Measurements from ENCODE around the gene RLN3. TPM values are rescaled to one million over a fixed set of nuclear protein-coding genes. Genes with fewer than 3 reads are reported as not detected.
"Not testable (repeated sequence)": the region's sequence is repeated elsewhere in the genome, so short reads cannot be mapped to it uniquely, and the experiment has no call there.

The RLN3 gene
- total RNA-seq, 2 experiments from 2014 or later = not detected

DNA sequence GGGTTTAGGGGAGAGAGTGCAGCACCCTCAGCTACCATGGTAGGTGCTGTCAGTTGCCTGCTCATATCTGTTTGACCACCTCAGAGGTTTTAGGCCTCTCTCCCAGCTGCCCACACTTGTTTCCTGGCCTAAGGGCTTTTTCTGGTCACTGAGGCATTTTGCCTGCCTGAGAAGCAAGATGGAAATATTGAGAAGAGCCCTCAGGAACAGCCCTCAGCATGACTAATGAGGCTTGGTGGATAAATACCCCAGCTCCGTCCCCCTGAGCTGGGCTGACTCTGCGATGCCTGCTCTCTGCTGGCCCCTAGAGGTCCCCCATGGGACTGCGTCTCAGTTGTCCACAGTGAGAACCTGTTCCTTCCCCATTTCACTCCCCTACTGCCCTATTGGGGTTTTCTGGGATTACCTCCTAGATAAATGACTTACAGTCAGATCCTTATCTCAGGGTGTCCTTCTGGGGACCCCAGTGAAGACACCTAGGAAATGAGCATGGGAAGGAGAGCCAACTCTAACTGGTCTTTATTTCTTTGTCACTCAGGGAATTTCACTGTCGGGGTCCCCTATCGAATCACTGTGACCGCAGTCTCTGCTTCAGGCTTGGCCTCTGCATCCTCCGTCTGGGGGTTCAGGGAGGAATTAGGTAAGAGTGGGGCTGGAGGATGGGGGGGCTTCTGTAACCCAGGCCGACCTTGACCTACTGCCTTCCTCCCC, 20.6 kb downstream of the RLN3 start:
- intact Hi-C loops (cut with micrococcal nuclease) = loop anchor here (5.0 kb wide), 1 partner anchor 166 kb away; no protein-coding TSS in a partner anchor
- CTCF ChIA-PET = interaction anchor here (0.6 to 9.3 kb wide), 34 partner anchors 9 to 301 kb away, joined by 3 to 99 read pairs (median 4); partner anchors contain the start of genes DCAF15, IL27RA, MISP3 and NANOS3
- Mint-ChIP-seq H3K4me3 (no peak overlapping the region), H3K9me3 (peaks cover 7% of the 10 kb centered on the region), H3K36me3 (peaks cover 50% of the 10 kb centered on the region), H3K4me1 (ENCODE audit: low read depth) (peaks cover 4% of the 10 kb centered on the region), H3K27me3 (no peaks in the 10 kb centered on the region), H3K27ac (peak overlapping the region; percentile 51)
- peak; percentile 83 for DNase-seq
- POLR2A ChIA-PET = interaction anchor here (1.0 to 1.2 kb wide), 2 partner anchors 17 to 42 kb away, joined by 3 to 5 read pairs; partner anchors contain the start of genes IL27RA and RFX1

DNA sequence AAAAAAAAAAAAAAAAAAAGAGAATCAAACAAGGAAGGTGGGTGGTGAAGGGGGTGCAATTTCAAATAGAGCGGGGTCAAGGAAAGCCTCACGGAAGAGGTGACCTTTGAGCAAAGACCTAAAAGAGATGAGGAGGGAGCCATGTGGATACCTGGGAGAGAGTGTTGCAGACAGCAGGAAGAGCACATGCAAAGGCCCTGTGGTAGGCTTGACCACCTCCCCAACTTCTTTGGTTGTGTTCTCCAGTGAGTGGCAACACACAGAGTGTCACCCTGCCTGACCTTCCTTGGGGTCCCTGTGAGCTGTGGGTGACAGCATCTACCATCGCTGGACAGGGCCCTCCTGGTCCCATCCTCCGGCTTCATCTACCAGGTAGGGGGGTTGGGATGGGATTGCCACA, 22.6 kb downstream of the RLN3 start:
- Mint-ChIP-seq H3K27me3 (no peaks in the 10 kb centered on the region), H3K27ac (no peak overlapping the region), H3K9me3 (peaks cover 7% of the 10 kb centered on the region), H3K4me3 (no peak overlapping the region), H3K4me1 (ENCODE audit: low read depth) (peaks cover 4% of the 10 kb centered on the region), H3K36me3 (peaks cover 47% of the 10 kb centered on the region)
- ChIA-PET CTCF (interaction anchor here (0.5 to 9.3 kb wide), 5 partner anchors 8 to 302 kb away, joined by 3 to 99 read pairs (median 5); partner anchors contain the start of gene MISP3), POLR2A (no interaction called here)
- no peak for DNase-seq
- intact Hi-C loops (cut with micrococcal nuclease) = no loop called here

DNA sequence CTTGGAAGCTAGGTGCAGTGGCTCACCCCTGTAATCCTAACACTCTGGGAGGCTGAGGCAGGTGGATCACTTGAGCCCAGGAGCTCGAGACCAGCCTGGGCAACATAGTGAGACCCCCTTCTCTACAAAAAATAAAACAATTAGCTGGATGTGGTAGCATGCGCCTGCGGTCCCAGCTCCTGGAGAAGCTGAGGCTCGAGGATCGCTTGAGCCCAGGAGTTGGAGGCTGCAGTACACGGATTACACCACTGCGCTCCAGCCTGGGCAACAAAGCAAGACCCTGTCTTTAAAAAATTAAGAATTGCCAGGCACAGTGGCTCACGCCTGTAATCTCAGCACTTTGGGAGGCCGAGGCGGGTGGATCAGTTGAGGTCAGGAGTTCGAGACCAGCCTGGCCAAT, 23.0 kb downstream of the RLN3 start:
- H3K4me1 Mint-ChIP-seq (ENCODE audit: low read depth) = not testable (repeated sequence)

DNA sequence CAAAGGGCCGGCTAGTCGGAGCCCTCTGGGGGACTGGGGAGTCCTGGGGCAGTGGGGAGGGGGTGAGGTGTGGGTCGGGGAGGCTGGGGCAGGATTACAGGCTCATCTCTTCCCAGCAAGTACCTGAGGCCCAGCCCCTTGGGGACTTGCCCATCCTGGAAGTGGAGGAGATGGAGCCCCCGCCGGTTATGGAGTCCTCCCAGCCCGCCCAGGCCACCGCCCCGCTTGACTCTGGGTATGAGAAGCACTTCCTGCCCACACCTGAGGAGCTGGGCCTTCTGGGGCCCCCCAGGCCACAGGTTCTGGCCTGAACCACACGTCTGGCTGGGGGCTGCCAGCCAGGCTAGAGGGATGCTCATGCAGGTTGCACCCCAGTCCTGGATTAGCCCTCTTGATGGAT, 24.0 kb downstream of the RLN3 start:
- H3K4me3 Mint-ChIP-seq = no peak overlapping the region
- CTCF ChIA-PET = interaction anchor here (1.3 to 1.6 kb wide), 2 partner anchors 20 to 22 kb away, joined by 4 to 5 read pairs; partner anchors contain the start of gene MISP3
- peaks cover 7% of the 10 kb centered on the region for H3K9me3 Mint-ChIP-seq
- peaks cover 39% of the 10 kb centered on the region for H3K36me3 Mint-ChIP-seq
- H3K27ac Mint-ChIP-seq = no peak overlapping the region
- intact Hi-C loops (cut with micrococcal nuclease) = no loop called here
- no peak for DNase-seq
- POLR2A ChIA-PET = no interaction called here
- peaks cover 4% of the 10 kb centered on the region for H3K4me1 Mint-ChIP-seq (ENCODE audit: low read depth)
- H3K27me3 Mint-ChIP-seq = no peaks in the 10 kb centered on the region

More for the DNA sequence above, 23.0 kb downstream of the RLN3 start:
- H3K27ac Mint-ChIP-seq; DNase-seq; H3K9me3 Mint-ChIP-seq; POLR2A ChIA-PET; intact Hi-C loops (cut with micrococcal nuclease); H3K27me3 Mint-ChIP-seq; H3K4me3 Mint-ChIP-seq: not testable (repeated sequence)
- peaks cover 45% of the 10 kb centered on the region for H3K36me3 Mint-ChIP-seq
- CTCF ChIA-PET = interaction anchor here (0.5 to 9.3 kb wide), 4 partner anchors 7 to 302 kb away, joined by 3 to 99 read pairs (median 19); partner anchors contain the start of gene MISP3

DNA sequence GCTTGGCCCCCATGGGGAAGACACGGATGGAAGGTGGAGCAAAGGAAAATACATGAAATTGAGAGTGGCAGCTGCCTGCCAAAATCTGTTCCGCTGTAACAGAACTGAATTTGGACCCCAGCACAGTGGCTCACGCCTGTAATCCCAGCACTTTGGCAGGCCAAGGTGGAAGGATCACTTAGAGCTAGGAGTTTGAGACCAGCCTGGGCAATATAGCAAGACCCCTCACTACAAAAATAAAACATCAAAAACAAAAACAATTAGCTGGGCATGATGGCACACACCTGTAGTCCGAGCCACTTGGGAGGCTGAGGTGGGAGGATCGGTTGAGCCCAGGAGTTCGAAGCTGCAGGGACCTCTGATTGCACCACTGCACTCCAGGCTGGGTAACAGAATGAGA, 24.5 kb downstream of the RLN3 start:
- POLR2A ChIA-PET = no interaction called here

DNA sequence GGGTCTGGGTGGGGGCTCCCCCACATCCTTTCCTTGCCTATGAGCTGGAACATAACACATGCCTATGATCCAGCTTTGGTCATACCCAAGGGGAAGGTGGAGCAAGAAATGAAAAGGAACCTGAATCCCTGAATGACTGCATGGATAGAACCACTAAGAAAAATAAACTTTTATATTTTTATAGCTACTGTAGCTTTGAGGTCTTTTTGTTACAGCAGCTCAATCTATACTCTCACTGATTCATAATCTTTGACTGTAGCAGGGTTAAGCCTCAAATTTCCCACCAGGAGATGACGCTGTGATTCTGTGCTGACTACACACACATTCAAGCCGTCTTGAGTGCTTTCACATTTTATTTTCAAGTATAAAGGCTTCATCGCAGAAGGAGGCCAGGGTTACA, 25.1 kb downstream of the RLN3 start:
- Mint-ChIP-seq H3K4me1 (ENCODE audit: low read depth) (peaks cover 9% of the 10 kb centered on the region), H3K9me3 (peaks cover 7% of the 10 kb centered on the region), H3K36me3 (peaks cover 39% of the 10 kb centered on the region), H3K27ac (no peak overlapping the region), H3K4me3 (no peak overlapping the region), H3K27me3 (no peaks in the 10 kb centered on the region)
- POLR2A ChIA-PET = no interaction called here
- CTCF ChIA-PET = interaction anchor here (1.0 to 1.6 kb wide), 3 partner anchors 19 to 172 kb away, joined by 3 to 5 read pairs (median 4); partner anchors contain the start of gene MISP3
- intact Hi-C loops (cut with micrococcal nuclease) = no loop called here
- DNase-seq = no peak

More for the DNA sequence above, 24.5 kb downstream of the RLN3 start:
- peaks cover 39% of the 10 kb centered on the region for H3K36me3 Mint-ChIP-seq
- intact Hi-C loops (cut with micrococcal nuclease) = no loop called here
- H3K4me1 Mint-ChIP-seq (ENCODE audit: low read depth) = peaks cover 4% of the 10 kb centered on the region
- H3K27me3 Mint-ChIP-seq = no peaks in the 10 kb centered on the region
- H3K9me3 Mint-ChIP-seq = peaks cover 7% of the 10 kb centered on the region
- no peak overlapping the region for H3K27ac Mint-ChIP-seq
- no peak for DNase-seq
- H3K4me3 Mint-ChIP-seq = no peak overlapping the region
- CTCF ChIA-PET = interaction anchor here (1.0 to 1.6 kb wide), 3 partner anchors 20 to 172 kb away, joined by 3 to 5 read pairs (median 4); partner anchors contain the start of gene MISP3

DNA sequence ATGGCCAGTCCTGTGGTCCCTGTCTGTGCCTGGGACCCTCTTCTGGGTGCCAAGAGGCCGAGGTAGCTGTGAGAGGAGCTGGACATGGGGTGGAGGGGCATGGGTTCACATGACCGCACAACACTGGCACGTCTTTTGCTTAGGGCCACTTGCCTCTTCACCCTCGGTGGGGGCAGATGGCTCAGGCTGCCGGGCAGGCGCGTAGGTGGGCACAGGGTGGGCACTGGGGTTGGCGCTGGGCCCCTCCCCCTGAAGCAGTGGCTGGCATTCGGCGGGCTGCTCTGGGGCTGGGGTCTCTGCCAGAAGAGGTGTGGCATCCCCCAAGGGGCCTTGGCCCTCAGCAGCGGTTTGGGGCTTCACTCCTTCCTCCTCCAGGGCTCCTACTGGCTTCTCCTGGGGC, 25.6 kb downstream of the RLN3 start:
- CTCF ChIA-PET = interaction anchor here (1.0 to 1.6 kb wide), 3 partner anchors 18 to 173 kb away, joined by 3 to 6 read pairs (median 4); partner anchors contain the start of gene MISP3
- Mint-ChIP-seq H3K4me1 (ENCODE audit: low read depth) (peaks cover 10% of the 10 kb centered on the region), H3K27ac (no peak overlapping the region), H3K27me3 (peaks cover 2% of the 10 kb centered on the region), H3K4me3 (no peak overlapping the region), H3K36me3 (peaks cover 35% of the 10 kb centered on the region), H3K9me3 (peaks cover 7% of the 10 kb centered on the region)
- DNase-seq = no peak
- POLR2A ChIA-PET = no interaction called here
- intact Hi-C loops (cut with micrococcal nuclease) = no loop called here

DNA sequence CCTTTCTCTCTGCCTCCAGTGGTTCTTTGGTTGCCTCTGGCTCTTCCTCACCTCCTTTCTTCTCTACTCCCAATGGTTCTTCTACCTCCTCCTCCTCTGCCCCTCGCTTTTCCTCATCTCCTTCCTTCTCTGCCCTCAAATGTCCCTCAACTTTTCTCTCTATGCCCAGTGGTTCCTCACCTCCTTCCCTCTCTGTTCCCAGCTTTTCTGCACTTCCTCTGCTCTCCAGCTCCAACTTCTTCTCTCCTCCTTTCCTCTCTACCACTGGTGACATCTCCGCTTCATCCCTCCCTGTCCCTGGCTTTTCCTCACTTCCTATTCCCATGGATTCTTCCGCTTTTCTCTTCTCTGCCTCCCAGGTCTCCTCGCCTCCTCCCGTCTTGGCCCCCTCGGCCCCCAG, 26.2 kb downstream of the RLN3 start:
- peaks cover 29% of the 10 kb centered on the region for H3K36me3 Mint-ChIP-seq
- no peak overlapping the region for H3K4me3 Mint-ChIP-seq
- H3K27me3 Mint-ChIP-seq = peaks cover 8% of the 10 kb centered on the region
- no peak for DNase-seq
- intact Hi-C loops (cut with micrococcal nuclease) = no loop called here
- ChIA-PET CTCF (interaction anchor here (0.9 to 1.5 kb wide), 2 partner anchors 18 to 214 kb away, joined by 3 to 6 read pairs; partner anchors contain the start of gene MISP3), POLR2A (no interaction called here)
- peaks cover 15% of the 10 kb centered on the region for H3K4me1 Mint-ChIP-seq (ENCODE audit: low read depth)
- H3K9me3 Mint-ChIP-seq = peaks cover 7% of the 10 kb centered on the region
- H3K27ac Mint-ChIP-seq = no peak overlapping the region

DNA sequence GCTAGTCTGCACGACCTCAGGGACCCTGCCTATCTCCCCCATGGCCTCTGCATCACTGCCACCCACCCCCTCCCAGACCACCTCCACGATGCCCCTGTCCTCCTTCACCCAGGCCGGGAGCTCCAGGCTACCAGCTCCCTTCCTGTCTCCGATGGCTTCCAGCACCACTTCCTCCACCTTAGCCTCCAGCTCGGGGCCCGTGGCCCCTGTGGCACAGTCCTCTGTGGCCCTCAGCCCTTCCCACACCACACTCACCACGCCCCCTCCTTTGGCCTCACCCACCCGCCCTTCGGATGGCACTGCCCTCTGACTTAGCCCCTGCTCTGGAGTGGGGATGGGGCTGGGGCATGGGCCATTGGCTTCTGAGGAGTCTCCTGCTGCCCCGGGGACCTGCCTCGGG, 26.8 kb downstream of the RLN3 start:
- Mint-ChIP-seq H3K36me3 (peaks cover 28% of the 10 kb centered on the region), H3K27me3 (peaks cover 11% of the 10 kb centered on the region), H3K4me3 (no peak overlapping the region), H3K4me1 (ENCODE audit: low read depth) (peaks cover 15% of the 10 kb centered on the region), H3K9me3 (peaks cover 7% of the 10 kb centered on the region), H3K27ac (no peak overlapping the region)
- no peak for DNase-seq
- intact Hi-C loops (cut with micrococcal nuclease) = loop anchor here (5.0 kb wide), 1 partner anchor 152 kb away; no protein-coding TSS in a partner anchor
- ChIA-PET CTCF (interaction anchor here (0.9 to 1.5 kb wide), 2 partner anchors 17 to 215 kb away, joined by 3 to 6 read pairs; partner anchors contain the start of gene MISP3), POLR2A (no interaction called here)

DNA sequence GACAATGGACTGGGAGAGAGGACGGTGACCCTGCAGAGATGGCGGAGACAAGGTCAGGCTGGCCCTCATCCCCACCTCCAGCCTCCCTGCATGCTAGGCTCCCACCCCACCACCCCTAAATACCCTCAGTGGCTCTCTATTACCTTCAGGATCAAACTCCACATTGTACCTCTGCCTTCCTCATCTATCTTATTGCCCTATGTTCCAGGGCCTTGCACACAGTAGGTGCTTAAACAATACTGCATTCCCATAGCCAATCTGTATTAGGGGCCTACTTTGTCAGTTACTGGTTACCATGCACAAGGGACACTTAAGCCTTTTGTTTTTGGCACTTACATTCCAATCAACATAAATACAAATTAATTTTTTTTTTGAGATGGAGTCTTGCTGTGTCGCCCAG, 27.4 kb downstream of the RLN3 start:
- H3K27me3 Mint-ChIP-seq = peaks cover 12% of the 10 kb centered on the region

DNA sequence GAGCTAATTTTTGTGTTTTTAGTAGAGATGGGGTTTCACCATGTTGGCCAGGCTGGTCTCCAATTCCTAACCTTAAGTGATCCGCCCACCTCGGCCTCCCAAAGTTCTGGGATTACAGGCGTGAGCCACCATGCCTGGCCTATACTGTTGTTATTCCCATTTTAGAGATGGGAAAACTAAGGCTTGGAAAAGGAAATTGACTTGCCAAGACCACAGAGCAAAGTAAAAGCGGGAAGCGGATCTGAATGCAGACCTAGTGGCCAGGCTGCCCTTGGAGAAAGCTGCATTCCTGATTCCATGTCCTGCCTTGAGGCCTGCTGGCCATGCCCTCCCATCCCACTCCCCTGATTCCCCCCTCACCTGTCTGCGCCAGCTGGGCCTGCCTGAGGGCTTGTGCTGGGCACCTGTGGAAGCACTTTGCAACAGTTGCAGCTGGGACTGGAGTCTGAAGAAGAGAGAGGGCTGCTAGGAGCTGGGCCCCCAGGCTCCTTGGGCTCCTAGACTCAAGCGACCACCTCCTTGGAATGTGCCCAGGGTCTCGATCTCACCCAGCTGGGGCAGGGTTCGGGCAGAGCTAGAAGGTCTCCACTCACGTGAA, 28.2 kb downstream of the RLN3 start:
- H3K4me3 Mint-ChIP-seq = no peak overlapping the region
- H3K9me3 Mint-ChIP-seq = peaks cover 7% of the 10 kb centered on the region
- CTCF ChIA-PET = interaction anchor here (0.7 to 5.6 kb wide), 3 partner anchors 9 to 292 kb away, joined by 3 to 99 read pairs (median 4); no protein-coding TSS in a partner anchor
- H3K27me3 Mint-ChIP-seq = peaks cover 12% of the 10 kb centered on the region
- H3K36me3 Mint-ChIP-seq = peaks cover 16% of the 10 kb centered on the region
- no peak for DNase-seq
- intact Hi-C loops (cut with micrococcal nuclease) = loop anchor here (5.0 kb wide), 1 partner anchor 154 kb away; no protein-coding TSS in a partner anchor
- peaks cover 15% of the 10 kb centered on the region for H3K4me1 Mint-ChIP-seq (ENCODE audit: low read depth)
- no peak overlapping the region for H3K27ac Mint-ChIP-seq
- POLR2A ChIA-PET = no interaction called here

More for the DNA sequence above, 27.4 kb downstream of the RLN3 start:
- H3K27ac Mint-ChIP-seq = no peak overlapping the region
- peaks cover 15% of the 10 kb centered on the region for H3K4me1 Mint-ChIP-seq (ENCODE audit: low read depth)
- peaks cover 23% of the 10 kb centered on the region for H3K36me3 Mint-ChIP-seq
- H3K4me3 Mint-ChIP-seq = no peak overlapping the region
- ChIA-PET CTCF (no interaction called here), POLR2A (no interaction called here)
- DNase-seq = no peak
- intact Hi-C loops (cut with micrococcal nuclease) = loop anchor here (5.0 kb wide), 1 partner anchor 153 kb away; no protein-coding TSS in a partner anchor
- H3K9me3 Mint-ChIP-seq = peaks cover 7% of the 10 kb centered on the region

Data from activated CD4-positive, alpha-beta memory T cell treated with anti-CD3 and anti-CD28 coated beads for 36 hours (primary cell).